NCI-H1694 treated with DMSO at 0.1 percent for 48 hours (cell line): Measurements from ENCODE around the gene TSPAN3.

Experiments
- DNase-seq: peaks from one replicate; lab custom pipeline; 2025; lab: John Stamatoyannopoulos, UW

The TSPAN3 gene

GRCh38 chr15:77033729-77034671 lies 36.9 kb downstream of the TSPAN3 start:
- no peak for DNase-seq

- no peak for DNase-seq
These were observed 37.5 kb downstream of the TSPAN3 start for GRCh38 chr15:77033417-77033728.

GRCh38 chr15:77032647-77033416 lies 38.1 kb downstream of the TSPAN3 start:
- DNase-seq = no peak

GRCh38 chr15:77032052-77032646 lies 38.8 kb downstream of the TSPAN3 start:
- no peak for DNase-seq

- peak; percentile 35 for DNase-seq
These were observed 39.4 kb downstream of the TSPAN3 start for GRCh38 chr15:77031376-77032050.

- no peak for DNase-seq
These were observed 40.0 kb downstream of the TSPAN3 start for GRCh38 chr15:77030928-77031375.

- DNase-seq = peak; percentile 59
These were observed 40.6 kb downstream of the TSPAN3 start for GRCh38 chr15:77030048-77030927.

GRCh38 chr15:77029166-77030047 lies 41.5 kb downstream of the TSPAN3 start:
- DNase-seq = no peak

- DNase-seq = no peak
These were observed 42.3 kb downstream of the TSPAN3 start for GRCh38 chr15:77028451-77029165.

- no peak for DNase-seq
These were observed 43.0 kb downstream of the TSPAN3 start for GRCh38 chr15:77027697-77028450.

GRCh38 chr15:77027111-77027696 lies 43.7 kb downstream of the TSPAN3 start:
- no peak for DNase-seq

GRCh38 chr15:77026501-77027110 lies 44.3 kb downstream of the TSPAN3 start:
- DNase-seq = no peak

- no peak for DNase-seq
These were observed 44.9 kb downstream of the TSPAN3 start for GRCh38 chr15:77025941-77026411.

GRCh38 chr15:77025083-77025901 lies 45.6 kb downstream of the TSPAN3 start:
- DNase-seq = no peak

GRCh38 chr15:77024273-77025082 lies 46.4 kb downstream of the TSPAN3 start:
- DNase-seq = peak; percentile 35
